ENCODE results near the gene CHD2.

The CHD2 gene

GRCh38 chr15:92930776-92931175 is 30.7 kb downstream of the CHD2 start:
- no peak for DNase-seq (ENCODE audit: low spot score)

GRCh38 chr15:92932946-92933649 is 33.0 kb downstream of the CHD2 start:
- no peak for DNase-seq (ENCODE audit: low spot score)

- DNase-seq (ENCODE audit: low spot score) = no peak
Measured at GRCh38 chr15:92933831-92934230, 33.7 kb downstream of the CHD2 start.

GRCh38 chr15:92934716-92935115 is 34.6 kb downstream of the CHD2 start:
- no peak for DNase-seq (ENCODE audit: low spot score)

- no peak for DNase-seq (ENCODE audit: low spot score)
Measured at GRCh38 chr15:92936138-92936537, 36.0 kb downstream of the CHD2 start.

DNA sequence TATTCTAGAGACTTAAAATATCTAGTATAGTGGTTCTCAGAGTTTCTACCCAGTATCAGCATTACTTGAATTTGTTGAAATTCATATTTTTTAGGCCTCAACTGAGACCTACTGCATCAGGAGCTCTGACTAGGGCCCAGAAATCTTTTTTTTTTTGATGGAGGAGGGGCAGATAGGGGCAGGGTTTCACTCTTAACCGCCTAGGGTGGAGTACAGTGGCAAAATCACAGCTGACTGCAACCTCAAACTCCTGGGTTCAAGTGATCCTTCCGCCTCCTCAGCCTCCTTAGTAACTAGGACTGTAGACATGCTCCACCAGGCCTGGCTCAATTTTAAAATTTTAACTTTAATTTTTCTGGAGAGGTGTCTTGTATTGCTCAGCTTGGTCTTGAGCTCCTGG is 36.6 kb downstream of the CHD2 start:
- no peak for DNase-seq (ENCODE audit: low spot score)

GRCh38 chr15:92937901-92938300 is 37.8 kb downstream of the CHD2 start:
- no peak for DNase-seq (ENCODE audit: low spot score)

DNA sequence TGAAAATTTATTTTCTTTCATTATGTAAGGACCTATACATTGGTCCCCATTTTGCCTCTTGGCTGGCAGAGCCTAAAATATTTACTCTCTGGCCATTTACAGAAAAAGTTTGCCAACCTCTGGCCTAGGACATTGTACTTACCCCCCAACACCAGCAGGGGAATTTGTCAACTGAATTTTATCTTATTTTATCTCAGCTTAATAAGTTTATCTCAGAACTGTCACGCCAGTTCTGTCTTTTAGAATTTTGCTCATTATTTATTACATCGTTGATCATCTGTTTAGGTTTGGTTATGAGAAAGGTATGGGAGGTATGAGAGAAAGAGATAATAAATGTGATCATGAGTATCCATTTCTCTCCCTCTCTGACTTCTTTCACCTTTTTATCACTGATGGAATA is 38.3 kb downstream of the CHD2 start:
- DNase-seq (ENCODE audit: low spot score) = no peak

GRCh38 chr15:92941668-92942067 is 41.5 kb downstream of the CHD2 start:
- DNase-seq (ENCODE audit: low spot score) = no peak

DNA sequence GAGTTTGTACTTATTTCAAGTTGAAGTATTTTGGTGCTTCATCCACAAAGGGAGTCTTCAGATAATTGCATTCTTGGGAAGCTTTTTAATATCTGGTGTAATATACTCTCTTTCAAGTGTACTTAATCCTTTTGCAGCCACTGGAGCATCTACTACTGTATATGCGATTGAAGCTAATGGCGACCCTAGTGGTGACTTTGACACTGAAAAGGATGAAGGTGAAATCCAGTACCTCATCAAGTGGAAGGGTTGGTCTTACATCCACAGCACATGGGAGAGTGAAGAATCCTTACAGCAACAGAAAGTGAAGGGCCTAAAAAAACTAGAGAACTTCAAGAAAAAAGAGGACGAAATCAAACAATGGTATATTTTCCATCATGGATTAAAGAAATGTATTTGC is 42.6 kb downstream of the CHD2 start:
- DNase-seq (ENCODE audit: low spot score) = no peak

DNA sequence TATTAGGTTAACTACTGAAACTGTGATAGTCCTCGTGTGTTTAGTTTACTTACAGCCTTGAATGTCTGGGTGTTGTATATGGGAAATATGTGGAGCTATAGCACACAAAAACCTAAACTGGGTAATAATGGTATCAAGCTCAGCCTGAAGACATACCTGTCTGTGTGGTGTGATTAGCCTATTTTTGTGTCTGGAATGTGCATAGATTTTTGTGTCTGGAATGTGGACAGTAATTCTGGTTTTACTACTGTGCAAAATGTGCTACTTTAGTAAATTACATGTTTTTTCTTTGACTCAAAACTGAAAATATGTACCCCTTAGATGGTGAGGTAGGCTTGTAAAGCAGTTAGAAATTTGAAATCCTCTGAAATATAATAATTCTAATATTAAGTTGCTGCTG is 43.5 kb downstream of the CHD2 start:
- no peak for DNase-seq (ENCODE audit: low spot score)

GRCh38 chr15:92944946-92945521 is 44.9 kb downstream of the CHD2 start:
- DNase-seq (ENCODE audit: low spot score) = no peak

GRCh38 chr15:92947071-92947730 is 47.1 kb downstream of the CHD2 start:
- DNase-seq (ENCODE audit: low spot score) = no peak

DNA sequence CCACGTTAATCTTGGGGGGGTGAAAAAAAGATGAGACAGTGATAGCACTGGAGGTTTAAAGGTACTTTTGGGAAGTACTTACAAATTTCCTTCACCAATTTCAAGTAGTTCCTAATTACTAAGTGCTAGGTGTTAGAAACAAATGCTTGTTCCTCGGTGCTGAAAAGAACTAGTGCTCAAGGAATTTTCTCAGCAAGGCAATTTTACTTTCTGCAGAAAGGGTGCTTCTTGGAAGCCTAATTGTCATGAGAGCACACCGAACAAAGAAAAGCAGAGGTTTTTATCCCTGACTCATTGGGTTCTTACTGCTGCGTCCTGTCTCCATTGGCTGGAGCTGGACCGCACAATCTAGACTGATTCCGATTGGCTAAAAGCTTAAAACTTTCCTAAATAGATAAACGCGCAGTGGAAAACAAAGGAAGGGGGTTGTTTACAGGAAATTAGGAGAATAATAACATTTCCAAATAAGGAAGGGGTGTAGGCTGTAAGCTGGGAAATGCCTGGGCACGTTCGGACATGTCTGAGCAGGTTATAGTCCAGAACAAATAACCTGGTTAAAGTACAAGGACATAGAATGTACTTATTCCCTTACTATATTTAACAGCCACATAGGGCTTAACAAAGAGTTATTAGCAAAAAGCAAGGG is 49.6 kb downstream of the CHD2 start:
- DNase-seq (ENCODE audit: low spot score) = no peak

DNA sequence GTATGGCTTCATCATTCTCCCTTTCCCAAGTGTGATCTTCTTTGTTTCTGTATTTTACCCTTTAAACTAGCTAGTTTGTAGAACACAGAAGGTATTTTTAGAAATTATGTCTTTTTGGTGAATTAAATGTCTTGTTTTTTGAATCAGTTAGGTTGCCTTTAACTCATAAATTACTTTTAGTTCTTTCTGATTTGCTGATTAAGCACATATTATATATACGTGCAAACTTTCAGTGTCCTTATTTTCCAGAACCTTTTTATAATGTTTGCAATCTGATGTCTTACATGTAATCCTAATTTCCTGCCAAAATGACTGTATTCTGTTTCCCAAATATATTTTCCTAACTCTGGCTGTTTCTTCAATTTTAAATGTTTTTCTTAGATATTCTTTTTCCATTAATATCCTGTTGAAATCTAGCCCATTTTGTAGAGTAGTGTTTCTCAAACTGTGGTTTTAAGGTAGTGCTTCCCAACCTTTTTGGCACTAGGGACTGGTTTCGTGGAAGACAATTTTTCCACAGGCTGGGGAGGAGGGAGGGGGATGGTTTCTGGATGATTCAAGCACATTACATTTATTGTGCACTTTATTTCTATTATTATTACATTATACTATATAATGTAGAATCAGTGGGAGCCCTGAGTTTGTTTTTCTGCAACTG is 51.8 kb downstream of the CHD2 start:
- DNase-seq (ENCODE audit: low spot score) = no peak

DNA sequence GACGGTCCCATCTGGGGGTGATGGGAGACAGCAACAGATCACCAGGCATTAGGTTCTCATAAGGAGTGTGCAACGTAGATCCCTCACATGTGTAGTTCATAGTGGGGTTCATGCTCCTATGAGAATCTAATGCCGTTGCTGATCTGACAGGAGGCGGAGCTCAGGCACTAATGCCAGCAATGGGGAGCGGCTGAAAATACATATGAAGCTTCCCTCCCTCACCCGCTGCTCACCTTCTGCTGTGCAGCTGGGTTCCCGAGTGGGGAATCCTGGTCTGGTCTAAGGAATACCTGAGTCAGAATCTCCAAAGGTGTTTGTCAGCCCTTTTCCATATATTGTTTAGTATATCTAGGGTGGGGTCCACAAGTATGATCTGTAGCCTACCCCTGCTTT is 52.3 kb downstream of the CHD2 start:
- DNase-seq (ENCODE audit: low spot score) = no peak

DNA sequence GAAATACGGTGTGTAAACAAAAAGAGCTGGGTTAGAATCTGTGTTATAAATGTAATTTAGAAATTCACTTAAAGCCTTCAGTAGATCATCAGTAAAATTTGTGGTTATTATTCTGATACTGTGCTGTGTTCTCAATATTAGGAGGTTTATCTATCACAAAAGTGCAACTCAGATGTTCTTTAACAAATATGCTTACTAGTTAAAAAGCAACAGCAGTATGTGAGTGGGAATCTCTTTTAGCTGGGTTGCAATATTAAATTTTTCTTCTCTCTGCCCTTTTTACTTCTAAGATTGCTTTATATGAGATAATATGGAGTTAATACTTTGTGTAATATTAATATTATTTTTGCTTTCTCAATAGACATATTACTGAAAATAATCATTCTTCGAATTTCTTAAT is 53.4 kb downstream of the CHD2 start:
- no peak for DNase-seq (ENCODE audit: low spot score)

- no peak for DNase-seq (ENCODE audit: low spot score)
Measured at GRCh38 chr15:92954002-92954401, 53.9 kb downstream of the CHD2 start.

DNA sequence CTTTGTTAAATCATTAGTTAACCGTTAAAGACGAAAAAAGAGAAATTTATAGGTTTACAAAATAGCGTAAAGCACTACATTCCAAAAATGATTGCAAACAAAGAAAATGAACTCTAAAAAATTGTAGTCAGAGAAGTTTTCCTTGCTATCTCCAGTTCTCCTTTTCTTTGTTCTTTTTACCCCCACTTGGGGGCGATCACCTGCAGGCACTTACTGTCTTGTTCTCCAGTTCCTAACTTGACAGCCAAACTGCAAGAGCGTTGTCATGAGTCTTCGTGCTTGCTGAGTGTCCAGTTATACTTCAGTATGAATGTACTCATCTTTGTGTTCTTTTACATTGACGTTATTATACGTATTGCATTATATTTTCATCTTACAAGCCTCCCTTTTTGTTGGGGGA is 54.5 kb downstream of the CHD2 start:
- DNase-seq (ENCODE audit: low spot score) = no peak

DNA sequence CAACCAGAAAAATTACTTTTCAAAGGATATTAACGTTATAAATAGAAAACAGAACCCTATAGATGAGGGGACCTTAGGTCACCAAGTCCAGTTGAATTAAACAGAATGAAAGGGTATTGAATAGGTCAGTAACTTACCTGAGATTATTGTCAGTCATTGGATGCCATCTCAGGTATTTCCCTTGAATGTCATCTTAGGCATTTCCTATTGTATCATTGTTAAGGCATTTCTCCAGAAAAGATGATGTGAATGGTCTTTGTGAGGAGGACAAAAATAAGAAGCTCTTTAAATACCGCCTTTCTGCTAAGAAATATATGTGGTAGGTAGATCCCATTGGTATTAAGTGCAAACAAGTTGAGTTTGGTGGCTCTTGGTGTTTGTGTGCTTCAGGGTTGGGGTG is 55.6 kb downstream of the CHD2 start:
- DNase-seq (ENCODE audit: low spot score) = no peak

DNA sequence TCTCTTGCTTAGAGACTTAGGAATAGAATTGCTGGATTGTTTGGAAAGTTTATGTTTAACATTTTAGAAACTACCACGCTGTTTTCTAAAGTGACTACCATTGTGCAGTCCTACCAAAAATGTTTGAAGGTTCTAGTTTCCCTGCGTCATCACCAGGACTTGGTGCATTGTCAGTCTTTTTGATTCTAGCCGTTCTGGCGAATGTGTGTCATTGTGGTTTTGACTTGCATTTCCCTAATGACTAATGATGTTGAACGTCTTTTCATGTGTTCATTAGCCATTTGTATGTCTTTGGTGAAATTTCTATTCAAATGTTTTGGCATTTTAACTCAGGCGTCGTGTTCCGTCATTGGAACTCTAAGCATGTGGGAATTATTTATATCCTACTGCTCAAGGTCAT is 58.0 kb downstream of the CHD2 start:
- DNase-seq (ENCODE audit: low spot score) = no peak

- no peak for DNase-seq (ENCODE audit: low spot score)
Measured at GRCh38 chr15:92959219-92959618, 59.1 kb downstream of the CHD2 start.

All from hematopoietic multipotent progenitor cell treated with erythropoietin and hydrocortisone succinate and interleukin-3 and kit ligand, for 17 days (in vitro differentiated cells).